Activated T-cell treated with anti-CD3 and anti-CD28 coated beads, Interleukin-2, amount 50 U/mL, for 4 hours (primary cell): ENCODE measurements around the gene SLC6A4. TPM values are rescaled to one million over a fixed set of nuclear protein-coding genes. Genes with fewer than 3 reads are reported as not detected.
"Not testable (repeated sequence)": the region's sequence is repeated elsewhere in the genome, so short reads cannot be mapped to it uniquely, and the experiment has no call there.

ENCODE experiments used
- ATAC-seq, 2 donors: fragments of 200-7000 bp; cut with Tn5 transposase; one replicate each; pipeline ENCODE4 v1.10.0; 2021
- DNase-seq: peaks from one replicate; pipeline ENCODE4 v3.0.0-alpha.2; 2020
- H3K27me3 Mint-ChIP-seq: one replicate; pipeline ENCODE4 v1.8.0; 2021; ENCODE audit warnings: low read depth, mixed read lengths
- H3K36me3 Mint-ChIP-seq: one replicate; pipeline ENCODE4 v1.8.0; 2022; ENCODE audit warnings: mixed read lengths; ENCODE audit not compliant: insufficient read depth
- H3K4me1 Mint-ChIP-seq: one replicate; pipeline ENCODE4 v1.8.0; 2021; ENCODE audit warnings: low read depth, mixed read lengths
- H3K4me3 Mint-ChIP-seq: one replicate; pipeline ENCODE4 v1.8.0; 2021; ENCODE audit warnings: mild to moderate bottlenecking, moderate library complexity, mixed read lengths
- H3K9me3 Mint-ChIP-seq: one replicate; pipeline ENCODE4 v1.8.0; 2021; ENCODE audit warnings: mixed read lengths
- total RNA-seq, 3 donors: library from RNA; stranded (reverse); gene quantifications; one replicate each; pipeline ENCODE4 v1.2.1, GENCODE V29; 2021

Gene SLC6A4
- total RNA-seq, 3 donors from 2014 or later, result not detected

GRCh38 chr17:30160419-30161172, 74.9 kb downstream of the SLC6A4 start:
- Mint-ChIP-seq H3K4me3 (no peak overlapping the region), H3K36me3 (peaks cover 38% of the 10 kb centered on the region), H3K4me1 (peaks cover 25% of the 10 kb centered on the region), H3K9me3 (peaks cover 12% of the 10 kb centered on the region), H3K27me3 (no peaks in the 10 kb centered on the region)
- ATAC-seq, result no peak
- DNase-seq, result no peak

DNA sequence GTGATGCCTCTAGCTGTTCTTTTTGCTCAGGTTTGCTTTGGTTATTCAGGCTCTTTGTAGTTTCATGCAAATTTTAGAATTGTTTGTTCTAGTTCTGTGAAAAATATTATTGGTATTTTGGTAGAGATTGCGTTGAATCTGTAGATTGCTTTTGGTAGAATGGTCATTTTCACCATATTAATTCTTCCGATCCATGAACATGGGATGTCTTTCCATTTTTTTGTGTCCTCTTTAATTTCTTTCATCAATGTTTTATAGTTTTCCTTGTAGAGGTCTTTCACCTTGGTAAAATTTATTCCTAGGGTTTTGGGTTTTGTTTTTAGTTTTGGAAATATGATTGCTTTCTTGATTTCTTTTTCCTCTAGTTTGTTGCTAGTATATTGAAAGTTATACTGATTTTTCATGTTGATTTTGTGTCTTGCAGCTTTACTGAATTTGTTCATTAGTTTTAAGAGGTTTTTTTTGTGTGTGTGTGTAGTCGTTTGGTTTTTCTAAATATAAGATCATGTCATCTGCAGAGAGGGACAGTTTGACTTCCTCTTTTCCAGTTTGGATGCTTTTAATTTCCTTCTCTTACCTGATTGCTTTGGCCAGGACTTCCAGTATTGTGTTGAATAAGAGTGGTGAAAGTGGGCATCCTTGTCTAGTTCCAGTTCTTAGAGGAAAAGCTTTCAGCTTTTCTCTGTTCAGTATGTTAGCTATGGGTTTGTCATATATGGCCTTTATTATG, 76.4 kb downstream of the SLC6A4 start:
- Mint-ChIP-seq H3K9me3 (peaks cover 12% of the 10 kb centered on the region), H3K36me3 (peaks cover 38% of the 10 kb centered on the region), H3K4me3 (no peak overlapping the region), H3K27me3 (no peaks in the 10 kb centered on the region), H3K4me1 (peaks cover 25% of the 10 kb centered on the region)
- ATAC-seq (no peak), DNase-seq (no peak)

- Mint-ChIP-seq H3K36me3 (peaks cover 41% of the 10 kb centered on the region), H3K4me1 (peaks cover 30% of the 10 kb centered on the region), H3K9me3 (peaks cover 9% of the 10 kb centered on the region), H3K27me3 (no peaks in the 10 kb centered on the region), H3K4me3 (no peak overlapping the region)
- DNase-seq (no peak), ATAC-seq (no peak)
Measured at GRCh38 chr17:30155389-30155788, 80.1 kb downstream of the SLC6A4 start.

DNA sequence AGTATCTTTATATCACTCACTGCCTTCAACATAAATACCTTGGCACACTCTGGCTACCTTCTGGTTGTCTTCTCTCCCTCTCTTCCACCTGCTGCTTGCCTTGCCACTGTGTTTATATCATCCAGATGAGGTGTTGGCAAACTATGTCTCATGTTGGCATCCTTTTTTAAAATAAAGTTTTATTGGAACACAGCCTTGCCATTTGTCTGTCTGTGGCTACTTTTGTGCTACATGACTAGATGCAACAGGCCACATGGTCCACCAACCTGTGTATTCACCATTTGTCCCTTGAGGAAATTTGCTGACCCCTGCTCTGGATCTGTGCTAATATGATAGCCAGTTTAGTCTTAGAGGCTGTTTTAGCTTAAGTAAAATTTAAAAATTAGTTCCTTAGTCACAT, 82.0 kb downstream of the SLC6A4 start:
- DNase-seq (no peak), ATAC-seq (no peak)
- no peaks in the 10 kb centered on the region for H3K9me3 Mint-ChIP-seq
- H3K36me3 Mint-ChIP-seq, result peaks cover 25% of the 10 kb centered on the region
- no peak overlapping the region for H3K4me3 Mint-ChIP-seq
- no peaks in the 10 kb centered on the region for H3K27me3 Mint-ChIP-seq
- peaks cover 21% of the 10 kb centered on the region for H3K4me1 Mint-ChIP-seq

GRCh38 chr17:30151471-30151870, 84.0 kb downstream of the SLC6A4 start:
- no peak overlapping the region for H3K4me3 Mint-ChIP-seq
- no peak for DNase-seq
- no peaks in the 10 kb centered on the region for H3K27me3 Mint-ChIP-seq
- no peaks in the 10 kb centered on the region for H3K9me3 Mint-ChIP-seq
- peaks cover 14% of the 10 kb centered on the region for H3K4me1 Mint-ChIP-seq
- peaks cover 11% of the 10 kb centered on the region for H3K36me3 Mint-ChIP-seq
- no peak for ATAC-seq

DNA sequence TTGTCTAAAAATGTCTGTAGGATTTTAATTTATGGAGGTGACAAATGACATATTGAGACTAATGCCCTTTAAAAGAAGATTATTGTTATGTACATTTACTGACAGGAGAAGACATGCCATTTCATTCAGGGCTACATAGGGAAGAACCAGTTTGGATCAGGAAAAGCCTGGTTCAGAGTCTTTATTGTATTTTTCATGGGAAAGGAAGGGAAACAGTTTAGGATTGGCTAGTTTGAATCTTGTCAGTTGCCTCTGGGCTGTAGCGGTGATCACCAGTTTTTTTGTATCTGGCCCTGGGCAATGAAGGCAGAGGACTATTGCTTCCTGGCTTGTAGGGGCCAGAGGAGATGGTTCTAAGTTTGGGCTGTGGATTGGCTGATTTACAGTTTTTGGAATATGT, 87.1 kb downstream of the SLC6A4 start:
- Mint-ChIP-seq H3K4me3 (no peak overlapping the region), H3K27me3 (no peaks in the 10 kb centered on the region), H3K9me3 (no peaks in the 10 kb centered on the region), H3K36me3 (peaks cover 12% of the 10 kb centered on the region), H3K4me1 (peaks cover 13% of the 10 kb centered on the region)
- DNase-seq (no peak), ATAC-seq (no peak)

GRCh38 chr17:30147860-30148259, 87.6 kb downstream of the SLC6A4 start:
- H3K4me3 Mint-ChIP-seq, H3K36me3 Mint-ChIP-seq, H3K9me3 Mint-ChIP-seq, ATAC-seq, DNase-seq, H3K27me3 Mint-ChIP-seq: not testable (repeated sequence)
- H3K4me1 Mint-ChIP-seq, result peaks cover 14% of the 10 kb centered on the region

Other genes starting within 250 kb of the SLC6A4 start
- 10 to 100 TPM; 33.0 to 40.8 (median 40.2) TPM for gene NSRP1, start 118.9 kb downstream of the SLC6A4 start, total RNA-seq
- gene BLMH, start 56.2 kb upstream of the SLC6A4 start, total RNA-seq, result 10 to 100 TPM; 67.5 to 81.8 (median 74.8) TPM
- gene TMIGD1, start 98.4 kb upstream of the SLC6A4 start, total RNA-seq, result not detected
- gene CPD, start 143.2 kb upstream of the SLC6A4 start, total RNA-seq, result 10 to 100 TPM; 31.1 to 40.2 (median 38.7) TPM
- gene GOSR1, start 241.7 kb upstream of the SLC6A4 start, total RNA-seq, result 10 to 100 TPM; 61.7 to 63.5 (median 62.7) TPM